ENCODE measurements around the gene LENG9. TPM values are rescaled to one million over a fixed set of nuclear protein-coding genes. Genes with fewer than 3 reads are reported as not detected.
A peak's percentile ranks its signal among the peaks of the same experiment; 100 is the strongest.
"Not testable (repeated sequence)": the region's sequence is repeated elsewhere in the genome, so short reads cannot be mapped to it uniquely, and the experiment has no call there.

LENG9 gene
- total RNA-seq, 1 experiment from 2014 or later, result 4.2 TPM

DNA sequence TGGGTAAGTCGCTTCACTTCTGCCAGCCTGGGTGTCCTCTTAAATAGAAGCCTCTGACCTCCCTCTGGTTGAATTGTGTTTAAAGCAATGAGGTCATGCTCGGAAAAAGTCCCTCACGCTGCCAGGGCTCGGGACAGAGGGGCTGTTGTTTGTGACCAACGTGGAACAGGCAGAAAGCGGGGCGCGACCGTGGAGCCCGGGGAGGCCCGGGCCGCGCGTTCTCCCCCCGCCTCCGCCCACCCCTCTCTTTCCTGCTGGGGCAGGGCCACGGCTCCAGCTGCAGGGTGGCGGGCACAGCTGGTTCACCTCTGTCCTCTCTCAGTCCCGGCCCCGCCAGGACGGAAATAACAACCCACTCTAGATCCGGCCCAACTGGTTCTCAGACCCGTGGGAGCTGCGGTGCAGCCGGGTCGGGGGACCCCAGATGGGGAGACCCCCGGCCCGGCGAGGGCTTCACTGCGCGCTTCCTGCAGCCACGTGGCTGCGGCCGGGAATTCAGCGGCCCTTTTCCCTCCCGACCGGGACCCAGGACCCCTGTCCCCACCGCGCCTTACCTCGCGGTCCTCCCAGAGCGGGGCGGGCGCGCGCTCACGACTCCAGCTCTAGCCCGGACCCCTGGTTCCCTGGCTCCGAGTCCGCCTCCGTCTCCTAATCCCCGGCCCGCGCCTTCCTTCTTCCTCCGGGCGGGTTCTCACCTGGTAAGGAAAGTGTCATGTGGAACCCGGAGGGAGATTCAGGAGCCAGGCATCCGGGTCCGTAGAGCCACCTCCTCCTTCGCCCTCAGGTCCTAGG lies 7.6 kb upstream of the LENG9 start:
- Histone ChIP-seq H3K36me3 (ENCODE audit: insufficient read depth, low read length, poor library complexity, severe bottlenecking) (no peaks in the 10 kb centered on the region), H3K4me3 (ENCODE audit: low read depth, low read length, poor library complexity, severe bottlenecking) (peak overlapping the region; percentile 69), H3K4me1 (ENCODE audit: insufficient read depth, low read length, poor library complexity, severe bottlenecking) (peaks cover 36% of the 10 kb centered on the region), H3K27me3 (replicated peaks; ENCODE audit: insufficient read depth, low read depth, low read length, poor library complexity) (no peaks in the 10 kb centered on the region), H3K27ac (ENCODE audit: low read depth, low read length, poor library complexity, severe bottlenecking) (peak overlapping the region; percentile 85), H3K9me3 (ENCODE audit: low read depth, low read length, poor library complexity, severe bottlenecking) (no peaks in the 10 kb centered on the region)
- POLR2A ChIA-PET (ENCODE audit: low non-redundant PET), result no interaction called here
- TF ChIP-seq, protein P1, sequence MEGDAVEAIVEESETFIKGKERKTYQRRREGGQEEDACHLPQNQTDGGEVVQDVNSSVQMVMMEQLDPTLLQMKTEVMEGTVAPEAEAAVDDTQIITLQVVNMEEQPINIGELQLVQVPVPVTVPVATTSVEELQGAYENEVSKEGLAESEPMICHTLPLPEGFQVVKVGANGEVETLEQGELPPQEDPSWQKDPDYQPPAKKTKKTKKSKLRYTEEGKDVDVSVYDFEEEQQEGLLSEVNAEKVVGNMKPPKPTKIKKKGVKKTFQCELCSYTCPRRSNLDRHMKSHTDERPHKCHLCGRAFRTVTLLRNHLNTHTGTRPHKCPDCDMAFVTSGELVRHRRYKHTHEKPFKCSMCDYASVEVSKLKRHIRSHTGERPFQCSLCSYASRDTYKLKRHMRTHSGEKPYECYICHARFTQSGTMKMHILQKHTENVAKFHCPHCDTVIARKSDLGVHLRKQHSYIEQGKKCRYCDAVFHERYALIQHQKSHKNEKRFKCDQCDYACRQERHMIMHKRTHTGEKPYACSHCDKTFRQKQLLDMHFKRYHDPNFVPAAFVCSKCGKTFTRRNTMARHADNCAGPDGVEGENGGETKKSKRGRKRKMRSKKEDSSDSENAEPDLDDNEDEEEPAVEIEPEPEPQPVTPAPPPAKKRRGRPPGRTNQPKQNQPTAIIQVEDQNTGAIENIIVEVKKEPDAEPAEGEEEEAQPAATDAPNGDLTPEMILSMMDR (conservative IDR thresholded peaks at IDR 0.05; ENCODE audit: low read depth, low read length), result no peak
- no peak for TF ChIP-seq EZH2 (IDR thresholded peaks at IDR 0.05; ENCODE audit: borderline replicate concordance, low read depth, low read length, poor library complexity, severe bottlenecking)
- intact Hi-C loops (cut with micrococcal nuclease; ENCODE audit: unreplicated experiment), result no loop called here
- BruUV-seq (replicated peaks), result no TSS peak
- DNase-seq (ENCODE audit: low spot score), result peak; percentile 42
- CTCF ChIA-PET, result no interaction called here

DNA sequence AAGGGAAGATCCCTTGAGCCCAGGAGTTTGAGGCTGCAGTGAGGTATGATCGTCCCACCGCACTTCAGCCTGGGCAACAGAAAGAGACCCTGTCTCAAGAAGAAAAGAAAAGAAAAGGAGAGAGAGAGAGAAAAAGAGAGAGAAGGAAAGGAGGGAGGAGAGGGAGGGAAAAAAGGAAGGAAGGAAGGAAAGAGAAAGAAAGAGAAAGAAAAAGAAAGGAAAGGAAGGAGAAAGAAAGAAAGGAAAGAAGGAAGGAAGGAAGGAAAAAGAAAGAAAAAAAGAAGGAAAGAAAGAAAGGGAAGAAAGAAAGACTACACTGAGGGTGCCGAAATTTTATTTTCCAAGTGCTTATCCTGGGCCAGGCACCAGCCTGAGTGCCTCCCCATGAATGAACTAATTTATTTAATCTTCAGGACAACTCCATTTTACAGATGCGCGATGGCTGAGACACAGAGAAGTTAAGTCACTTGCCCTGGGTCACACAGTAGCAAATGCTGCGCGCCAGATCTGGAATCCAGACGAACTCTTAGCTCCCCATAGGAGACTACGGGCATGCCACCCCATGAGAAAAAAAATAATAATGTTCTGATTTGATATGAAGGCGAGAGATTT lies 6.8 kb upstream of the LENG9 start:
- peak overlapping the region; percentile 85 for H3K27ac ChIP-seq (ENCODE audit: low read depth, low read length, poor library complexity, severe bottlenecking)
- no peaks in the 10 kb centered on the region for H3K27me3 ChIP-seq (replicated peaks; ENCODE audit: insufficient read depth, low read depth, low read length, poor library complexity)
- peak overlapping the region; percentile 69 for H3K4me3 ChIP-seq (ENCODE audit: low read depth, low read length, poor library complexity, severe bottlenecking)
- peaks cover 36% of the 10 kb centered on the region for H3K4me1 ChIP-seq (ENCODE audit: insufficient read depth, low read length, poor library complexity, severe bottlenecking)
- intact Hi-C loops (cut with micrococcal nuclease; ENCODE audit: unreplicated experiment), result no loop called here
- BruUV-seq (replicated peaks), result TSS peak; percentile 37
- no peak for TF ChIP-seq EZH2 (IDR thresholded peaks at IDR 0.05; ENCODE audit: borderline replicate concordance, low read depth, low read length, poor library complexity, severe bottlenecking)
- no peak for DNase-seq (ENCODE audit: low spot score)
- ChIA-PET CTCF (no interaction called here), POLR2A (ENCODE audit: low non-redundant PET) (no interaction called here)
- H3K9me3 ChIP-seq (ENCODE audit: low read depth, low read length, poor library complexity, severe bottlenecking), result no peaks in the 10 kb centered on the region
- H3K36me3 ChIP-seq (ENCODE audit: insufficient read depth, low read length, poor library complexity, severe bottlenecking), result no peaks in the 10 kb centered on the region

DNA sequence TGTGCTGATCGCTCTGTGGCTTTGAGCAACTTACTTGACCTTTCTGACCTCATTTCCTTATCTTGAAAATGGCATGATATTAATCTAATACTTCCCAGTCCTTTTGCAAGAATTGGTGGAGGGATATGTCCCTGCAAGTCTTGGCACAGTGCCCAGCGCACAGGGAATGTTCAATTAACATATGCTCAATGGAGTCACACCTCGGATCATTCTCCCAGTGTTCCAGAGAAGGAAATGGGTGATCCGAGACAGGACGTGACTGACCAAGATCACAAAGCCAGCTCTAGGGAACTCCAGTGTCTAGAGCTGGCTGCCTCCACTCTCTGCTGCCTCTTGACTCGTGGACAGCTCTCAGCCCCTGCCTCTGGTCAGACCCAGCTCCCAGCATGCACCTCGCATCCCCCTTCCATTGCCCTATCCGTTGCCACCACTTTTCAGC lies 5.9 kb upstream of the LENG9 start:
- Histone ChIP-seq H3K4me1 (ENCODE audit: insufficient read depth, low read length, poor library complexity, severe bottlenecking) (peaks cover 40% of the 10 kb centered on the region), H3K27ac (ENCODE audit: low read depth, low read length, poor library complexity, severe bottlenecking) (peak overlapping the region; percentile 85), H3K9me3 (ENCODE audit: low read depth, low read length, poor library complexity, severe bottlenecking) (no peaks in the 10 kb centered on the region), H3K36me3 (ENCODE audit: insufficient read depth, low read length, poor library complexity, severe bottlenecking) (peaks cover 3% of the 10 kb centered on the region), H3K27me3 (replicated peaks; ENCODE audit: insufficient read depth, low read depth, low read length, poor library complexity) (no peaks in the 10 kb centered on the region), H3K4me3 (ENCODE audit: low read depth, low read length, poor library complexity, severe bottlenecking) (no peak overlapping the region)
- intact Hi-C loops (cut with micrococcal nuclease; ENCODE audit: unreplicated experiment), result no loop called here
- CTCF ChIA-PET, result no interaction called here
- no TSS peak for BruUV-seq (replicated peaks)
- peak; percentile 55 for DNase-seq (ENCODE audit: low spot score)
- TF ChIP-seq, protein P1 (conservative IDR thresholded peaks at IDR 0.05; ENCODE audit: low read depth, low read length), result no peak
- TF ChIP-seq EZH2 (IDR thresholded peaks at IDR 0.05; ENCODE audit: borderline replicate concordance, low read depth, low read length, poor library complexity, severe bottlenecking), result no peak
- POLR2A ChIA-PET (ENCODE audit: low non-redundant PET), result interaction anchor here (0.7 kb wide), 1 partner anchor 16 kb away, joined by 14 read pairs; no protein-coding TSS in a partner anchor

DNA sequence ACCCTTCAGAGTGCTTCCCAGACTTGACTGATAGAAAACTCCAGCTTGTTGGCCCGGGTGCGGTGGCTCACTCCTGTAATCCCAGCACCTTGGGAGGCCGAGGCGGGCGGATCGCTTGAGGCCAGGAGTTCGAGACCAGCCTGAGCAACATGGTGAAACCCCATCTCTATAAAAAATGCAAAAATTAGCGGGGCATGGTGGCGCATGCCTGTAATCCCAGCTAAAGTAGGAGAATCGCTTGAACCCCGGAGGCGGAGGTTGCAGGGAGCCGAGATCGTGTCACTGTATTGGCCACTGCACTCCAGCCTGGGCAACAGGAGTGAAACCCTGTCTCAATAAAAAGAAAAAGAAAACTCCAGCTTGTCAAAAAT lies 2.5 kb upstream of the LENG9 start:
- H3K27me3 ChIP-seq (replicated peaks; ENCODE audit: insufficient read depth, low read depth, low read length, poor library complexity); intact Hi-C loops (cut with micrococcal nuclease; ENCODE audit: unreplicated experiment); H3K36me3 ChIP-seq (ENCODE audit: insufficient read depth, low read length, poor library complexity, severe bottlenecking); H3K4me3 ChIP-seq (ENCODE audit: low read depth, low read length, poor library complexity, severe bottlenecking); CTCF ChIA-PET; BruUV-seq (replicated peaks); POLR2A ChIA-PET (ENCODE audit: low non-redundant PET); DNase-seq (ENCODE audit: low spot score); H3K27ac ChIP-seq (ENCODE audit: low read depth, low read length, poor library complexity, severe bottlenecking); H3K9me3 ChIP-seq (ENCODE audit: low read depth, low read length, poor library complexity, severe bottlenecking): not testable (repeated sequence)
- H3K4me1 ChIP-seq (ENCODE audit: insufficient read depth, low read length, poor library complexity, severe bottlenecking), result peaks cover 51% of the 10 kb centered on the region
